SIG-M5 treated with dmso at 0.1 percent for 504 hours (cell line): ENCODE data around the gene PNPLA7.

ENCODE experiments used
- DNase-seq: peaks from one replicate; lab custom pipeline; 2025; ENCODE audit not compliant: unreplicated experiment; lab: John Stamatoyannopoulos, UW

PNPLA7 gene

DNA sequence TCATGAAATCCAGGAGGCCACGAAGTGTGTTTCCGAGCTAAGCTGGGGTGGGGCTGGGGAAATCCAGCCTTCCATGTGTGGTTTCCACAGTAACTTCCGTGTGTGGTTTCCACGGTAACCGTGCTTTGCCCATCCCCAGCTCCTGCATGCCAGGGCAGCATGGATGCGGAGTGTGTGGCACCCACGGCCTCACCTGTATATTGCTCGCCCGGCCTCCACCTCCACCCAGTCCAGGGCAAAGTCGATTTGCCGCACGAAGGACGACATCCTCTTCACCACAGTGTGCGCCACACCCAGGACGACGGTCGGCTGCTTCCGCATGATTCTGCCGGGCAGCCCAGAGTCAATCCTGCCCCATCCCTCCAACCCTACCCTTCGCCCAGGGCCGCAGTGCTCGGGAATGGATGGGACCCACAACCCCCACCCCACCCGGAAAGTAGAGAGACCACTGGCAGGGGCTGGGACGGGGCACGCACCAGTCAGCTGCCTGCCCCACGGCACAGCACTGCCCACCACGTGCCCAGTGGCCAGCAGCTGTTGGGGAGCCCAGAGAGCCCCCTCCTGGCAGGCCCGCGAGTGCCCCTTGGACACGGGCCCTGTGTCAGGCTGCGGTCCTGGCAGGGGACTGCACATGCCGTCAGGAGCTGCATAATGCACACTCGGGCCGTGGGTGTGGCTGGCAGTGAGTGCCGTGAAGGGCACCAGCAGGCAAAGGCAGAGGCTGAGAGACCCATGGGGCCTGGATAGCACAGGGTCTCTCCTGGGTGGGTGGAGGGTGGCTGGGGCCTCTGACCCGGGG, 52.1 kb downstream of the PNPLA7 start:
- no peak for DNase-seq

DNA sequence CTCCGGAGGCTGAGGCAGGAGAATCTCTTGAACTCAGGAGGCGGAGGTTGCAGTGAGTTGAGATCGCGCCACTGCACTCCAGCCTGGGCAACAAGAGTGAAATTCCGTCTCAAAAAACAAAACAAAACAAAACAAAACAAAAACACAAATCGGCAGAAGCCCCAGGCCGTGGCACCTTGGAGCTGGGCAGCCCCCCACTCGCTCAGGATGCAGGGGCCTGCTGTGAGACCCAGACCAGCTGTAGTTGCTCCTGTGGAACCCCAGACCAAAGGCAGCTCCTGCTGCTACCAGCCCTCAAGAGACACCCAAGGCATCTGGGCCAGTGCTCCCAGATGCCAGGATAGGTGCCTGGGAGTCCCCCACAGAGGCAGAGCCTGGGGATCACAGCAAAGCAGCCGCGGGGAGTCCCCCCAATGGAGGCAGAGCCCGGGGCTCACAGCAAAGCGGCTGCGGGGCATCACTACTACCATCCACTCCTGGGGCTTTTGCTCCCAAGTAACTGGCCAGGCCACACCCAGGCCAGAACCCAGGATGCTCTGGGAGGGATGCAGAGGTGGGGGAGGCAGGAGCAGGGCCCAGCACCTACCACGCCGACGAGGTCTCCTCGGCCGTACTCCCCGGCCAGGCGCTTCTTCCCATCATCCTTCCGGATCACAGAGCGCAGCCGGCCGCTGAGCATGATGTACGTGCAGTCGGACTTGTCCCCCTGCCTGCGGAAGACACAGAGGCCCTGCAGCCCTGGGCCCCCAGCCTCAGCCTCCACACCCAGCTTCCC, 53.4 kb downstream of the PNPLA7 start:
- no peak for DNase-seq

DNA sequence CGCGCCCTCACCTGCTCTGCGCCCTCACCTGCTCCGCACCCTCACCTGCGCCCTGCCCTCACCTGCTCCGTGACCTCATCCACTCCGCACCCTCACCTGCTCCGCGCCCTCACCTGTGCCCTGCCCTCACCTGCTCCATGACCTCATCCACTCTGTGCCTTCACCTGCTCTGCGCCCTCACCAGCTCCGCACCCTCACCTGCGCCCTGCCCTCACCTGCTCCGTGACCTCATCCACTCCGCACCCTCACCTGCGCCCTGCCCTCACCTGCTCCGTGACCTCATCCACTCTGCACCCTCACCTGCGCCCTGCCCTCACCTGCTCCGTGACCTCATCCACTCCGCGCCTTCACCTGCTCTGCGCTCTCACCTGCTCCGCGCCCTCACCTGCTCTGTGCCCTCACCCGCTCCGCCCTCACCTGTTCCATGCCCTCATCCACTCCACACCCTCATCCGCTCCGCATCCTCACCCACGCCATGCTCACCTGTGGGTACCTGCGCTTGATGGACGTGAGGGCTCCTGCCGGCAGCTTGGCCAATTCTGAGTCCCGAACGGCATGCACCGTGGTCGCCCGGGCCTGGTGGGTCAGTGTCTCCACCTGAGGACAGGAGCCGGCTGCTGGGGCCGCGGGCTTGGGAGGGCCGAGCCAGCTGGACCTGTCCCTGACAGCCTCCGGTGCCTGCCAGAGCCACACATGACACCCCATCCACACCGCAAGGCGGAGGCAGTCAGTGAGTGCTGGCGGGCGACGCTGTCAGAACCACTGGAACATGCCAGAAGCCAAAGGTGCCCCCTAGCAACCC, 55.5 kb downstream of the PNPLA7 start:
- DNase-seq, result no peak

DNA sequence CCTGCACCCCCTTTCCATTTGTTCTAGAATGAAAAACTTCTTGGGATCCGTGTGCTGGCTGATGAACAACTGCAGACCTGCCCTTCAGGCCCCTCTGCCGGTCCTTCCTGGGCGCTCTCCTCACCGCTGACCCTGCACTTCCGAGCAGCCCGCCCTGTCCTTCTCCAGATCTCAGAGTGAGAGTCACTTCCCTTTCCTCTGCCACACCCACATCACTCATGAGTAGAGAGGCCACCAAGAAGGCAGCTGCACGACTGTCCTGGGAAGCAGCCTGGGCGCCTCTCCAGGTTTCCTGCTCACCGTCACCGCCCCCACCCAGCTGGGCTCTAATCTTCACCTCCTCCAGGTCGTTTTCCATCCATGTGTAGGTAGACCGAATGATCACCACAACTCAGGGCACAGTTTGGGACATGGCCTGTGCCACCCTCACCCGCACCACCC, 56.1 kb downstream of the PNPLA7 start:
- peak; percentile 16 for DNase-seq

DNA sequence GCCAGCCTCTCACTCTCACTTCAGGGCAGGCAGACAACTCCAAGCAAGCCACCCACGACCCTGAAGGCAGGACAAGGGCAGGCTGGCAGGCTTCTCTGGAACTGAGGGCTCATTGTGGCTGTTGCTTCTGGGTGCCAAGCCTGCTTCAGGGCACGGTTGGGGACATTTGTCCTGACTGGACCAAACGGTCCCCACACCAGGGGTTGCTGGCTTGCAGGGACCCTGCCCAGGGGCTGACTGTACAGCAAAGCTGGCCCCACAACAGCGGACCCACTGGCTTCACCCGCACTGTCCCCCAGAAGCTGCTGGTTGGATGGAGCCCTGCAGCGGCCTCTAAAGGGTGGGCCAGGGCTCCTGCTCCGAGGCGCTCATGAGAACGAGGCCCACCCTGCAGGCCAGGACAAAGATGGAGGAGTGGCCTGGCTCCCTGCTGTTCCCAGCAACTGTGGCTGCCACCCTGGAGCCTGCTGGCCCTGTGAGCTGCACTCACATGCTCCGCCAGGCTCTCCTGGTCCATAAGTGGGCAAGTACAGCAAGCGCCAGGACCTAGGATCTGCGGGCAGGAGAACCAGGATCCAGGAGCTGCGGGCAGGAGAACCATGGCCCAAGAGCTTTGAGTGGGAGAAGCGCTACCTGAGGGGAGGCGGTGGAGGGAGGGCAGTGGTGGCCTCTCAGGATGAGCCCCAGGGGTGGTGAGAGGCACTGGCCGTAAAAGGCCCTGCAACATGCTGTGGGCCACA, 56.7 kb downstream of the PNPLA7 start:
- no peak for DNase-seq

DNA sequence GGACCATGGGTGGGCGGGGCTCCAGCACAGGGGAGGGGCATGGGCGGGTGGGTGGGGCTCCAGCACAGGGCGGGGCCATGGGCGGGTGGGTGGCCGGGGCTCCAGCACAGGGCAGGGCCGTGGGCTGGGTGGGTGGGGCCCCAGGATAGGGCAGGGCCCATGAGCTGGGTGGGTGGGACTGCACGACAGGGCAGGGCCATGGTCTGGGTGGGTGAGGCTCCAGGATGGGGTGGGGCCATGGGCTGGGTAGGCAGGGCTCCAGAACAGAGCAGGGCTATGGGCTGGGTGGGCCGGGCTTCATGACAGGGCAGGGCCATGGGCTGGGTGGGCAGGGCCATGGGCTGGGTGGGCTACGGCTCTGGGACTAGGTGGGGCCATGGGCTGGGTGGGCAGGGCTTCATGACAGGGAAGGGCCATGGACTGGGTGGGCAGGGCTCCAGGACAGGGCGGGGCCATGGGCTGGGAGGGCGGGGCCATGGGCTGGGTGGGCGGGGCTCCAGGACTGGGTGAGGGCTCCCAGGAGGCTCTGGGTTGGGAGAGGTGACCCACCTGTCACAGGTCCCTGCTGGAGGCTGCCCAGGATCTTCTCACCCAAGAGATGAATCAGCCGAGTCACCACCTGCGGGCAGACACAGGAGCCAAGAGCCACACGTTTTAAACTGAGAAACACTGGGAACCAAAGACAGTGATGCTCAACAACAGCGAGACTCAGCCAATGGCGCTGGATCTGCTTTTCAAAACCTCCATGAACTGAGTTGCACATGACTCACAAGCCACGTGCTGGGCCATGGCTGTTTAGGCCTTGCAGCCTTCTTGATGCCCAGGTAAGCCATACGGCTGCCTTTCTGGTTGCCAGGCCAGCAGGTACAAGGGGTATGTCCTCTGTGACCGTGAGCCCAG, 57.5 kb downstream of the PNPLA7 start:
- no peak for DNase-seq

DNA sequence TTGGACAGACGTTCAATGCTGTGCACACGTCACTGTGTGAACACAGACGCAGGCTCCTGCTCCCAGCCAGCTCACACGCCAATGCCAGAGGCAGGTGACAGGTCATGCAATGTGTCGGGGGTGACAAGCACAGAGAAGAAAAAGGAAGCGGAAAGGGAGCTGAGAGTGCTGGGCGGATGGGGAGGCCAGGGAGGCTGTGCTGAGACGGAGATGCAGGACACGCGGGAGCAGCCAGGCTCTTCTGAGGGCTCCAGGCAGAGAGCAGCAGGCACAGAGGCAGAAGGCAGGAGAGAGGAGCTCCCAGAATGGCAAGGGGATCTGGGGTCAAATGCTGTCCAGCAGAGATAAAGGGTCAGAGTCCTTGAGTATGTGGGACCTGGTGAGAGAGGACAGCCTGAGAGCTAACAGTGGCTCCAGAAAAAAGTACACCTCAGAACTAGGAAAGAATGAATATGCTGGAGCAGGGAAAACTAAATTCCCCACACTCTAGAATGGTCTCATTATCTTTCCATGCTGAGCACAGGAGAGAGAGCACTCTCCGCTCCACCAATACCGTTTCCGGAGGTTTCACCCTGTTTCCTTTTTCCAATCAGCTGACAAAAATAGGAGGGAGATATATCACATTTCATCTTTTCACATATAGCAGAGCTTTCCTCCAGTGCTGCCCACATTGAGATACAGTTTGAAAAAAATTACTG, 58.3 kb downstream of the PNPLA7 start:
- no peak for DNase-seq

DNA sequence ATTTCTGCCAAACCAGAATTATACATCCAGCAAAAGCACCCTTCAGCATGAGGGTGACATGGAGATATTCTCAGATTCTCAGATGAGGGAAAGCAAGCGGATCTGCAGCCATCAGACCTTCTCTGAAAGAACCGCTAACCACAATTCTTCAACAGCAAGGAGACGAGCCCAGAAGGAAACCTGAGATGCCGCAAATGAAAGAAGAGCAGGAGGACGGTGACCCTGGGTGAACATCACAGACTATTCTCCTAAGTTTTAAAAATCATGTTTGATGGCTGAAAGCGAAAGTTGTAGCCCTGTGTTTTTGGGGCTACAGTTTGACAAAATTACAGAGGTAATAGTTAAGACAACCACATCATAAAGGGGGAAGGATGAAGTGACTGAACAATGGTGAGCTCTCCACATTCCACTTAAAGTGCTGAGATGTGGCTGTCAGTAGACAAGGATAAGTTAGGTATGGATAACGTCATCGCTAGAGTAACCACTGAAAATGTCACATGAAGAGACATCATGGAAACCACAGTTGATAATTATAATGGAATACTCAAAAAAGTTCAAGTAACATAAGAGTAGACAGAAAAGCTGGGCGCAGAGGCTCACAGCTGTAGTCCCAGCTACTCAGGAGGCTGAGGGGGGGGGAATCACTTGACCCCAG, 59.5 kb downstream of the PNPLA7 start:
- DNase-seq, result no peak

DNA sequence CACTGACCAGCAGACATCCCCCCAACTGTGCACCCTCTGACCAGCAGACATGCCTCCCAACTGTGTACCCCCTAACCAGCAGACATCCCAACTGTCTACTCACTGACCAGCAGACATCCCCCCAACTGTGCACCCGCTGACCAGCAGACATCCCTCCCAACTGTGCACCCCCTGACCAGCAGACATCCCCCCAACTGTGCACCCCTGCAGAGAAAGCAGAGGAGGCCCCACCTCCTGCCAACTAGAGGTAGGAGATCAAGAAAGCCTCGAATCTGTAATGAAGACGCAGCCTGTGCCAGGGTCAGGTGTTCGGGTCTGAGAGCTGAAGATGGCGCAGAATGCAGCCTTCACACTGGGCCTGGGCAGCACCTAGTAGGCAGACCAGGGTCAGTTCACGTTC, 61.3 kb downstream of the PNPLA7 start:
- DNase-seq, result no peak

DNA sequence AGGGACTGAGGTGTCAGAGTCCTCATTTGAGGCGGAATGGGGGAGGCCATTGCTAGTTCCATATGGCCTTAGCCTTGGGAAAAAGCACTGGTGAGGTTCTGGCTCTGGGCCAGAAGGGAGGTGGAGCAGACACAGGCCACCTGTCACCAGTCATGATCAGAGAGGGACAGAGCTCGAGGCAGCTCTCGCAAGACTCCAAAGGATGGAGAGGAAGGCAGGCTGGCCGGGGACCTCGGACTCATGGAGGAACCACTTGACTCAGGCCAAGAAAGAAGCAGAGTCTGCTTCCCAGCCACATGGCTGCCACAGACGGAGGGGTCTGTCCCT, 61.9 kb downstream of the PNPLA7 start:
- DNase-seq, result no peak

DNA sequence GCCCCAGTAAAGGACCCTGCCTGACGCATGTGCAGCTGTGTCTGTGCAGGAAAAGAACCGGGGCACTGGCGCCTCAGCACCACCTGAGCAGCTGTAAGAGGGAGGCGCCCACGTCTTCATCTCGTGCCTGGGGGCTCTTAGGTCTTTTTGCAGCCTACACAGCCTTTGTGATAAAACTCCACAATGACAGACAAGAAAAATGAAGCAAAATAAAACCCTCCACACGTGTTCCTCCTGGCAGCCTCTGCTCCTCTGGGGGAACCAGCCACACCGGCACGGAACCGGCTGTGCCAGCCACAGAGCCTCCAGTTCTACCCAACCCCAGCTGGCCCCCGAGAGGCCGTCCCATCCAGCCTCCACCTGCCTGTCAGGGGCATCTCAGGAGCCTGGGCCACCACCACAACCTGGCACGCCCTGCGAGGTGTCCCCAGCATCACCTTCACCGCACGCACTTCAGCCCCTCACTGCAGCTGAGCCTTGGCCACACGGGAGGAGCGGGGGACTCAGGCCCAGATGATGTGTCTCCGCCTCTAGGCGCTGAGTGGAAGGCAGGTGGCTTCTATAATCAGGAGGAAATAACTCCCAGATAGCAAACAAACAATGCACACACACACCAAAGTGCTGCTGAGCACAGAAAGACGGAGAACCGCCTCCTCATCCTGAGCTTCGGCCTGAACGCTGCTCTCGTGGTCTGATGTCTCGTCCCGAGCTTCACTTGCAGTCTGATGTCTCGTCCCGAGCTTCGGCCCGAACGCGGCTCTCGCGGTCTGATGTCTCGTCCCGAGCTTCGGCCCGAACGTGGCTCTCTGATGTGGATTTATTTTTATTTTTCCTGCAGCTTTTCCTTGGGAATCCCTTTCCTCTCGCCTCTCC, 62.5 kb downstream of the PNPLA7 start:
- DNase-seq, result no peak

DNA sequence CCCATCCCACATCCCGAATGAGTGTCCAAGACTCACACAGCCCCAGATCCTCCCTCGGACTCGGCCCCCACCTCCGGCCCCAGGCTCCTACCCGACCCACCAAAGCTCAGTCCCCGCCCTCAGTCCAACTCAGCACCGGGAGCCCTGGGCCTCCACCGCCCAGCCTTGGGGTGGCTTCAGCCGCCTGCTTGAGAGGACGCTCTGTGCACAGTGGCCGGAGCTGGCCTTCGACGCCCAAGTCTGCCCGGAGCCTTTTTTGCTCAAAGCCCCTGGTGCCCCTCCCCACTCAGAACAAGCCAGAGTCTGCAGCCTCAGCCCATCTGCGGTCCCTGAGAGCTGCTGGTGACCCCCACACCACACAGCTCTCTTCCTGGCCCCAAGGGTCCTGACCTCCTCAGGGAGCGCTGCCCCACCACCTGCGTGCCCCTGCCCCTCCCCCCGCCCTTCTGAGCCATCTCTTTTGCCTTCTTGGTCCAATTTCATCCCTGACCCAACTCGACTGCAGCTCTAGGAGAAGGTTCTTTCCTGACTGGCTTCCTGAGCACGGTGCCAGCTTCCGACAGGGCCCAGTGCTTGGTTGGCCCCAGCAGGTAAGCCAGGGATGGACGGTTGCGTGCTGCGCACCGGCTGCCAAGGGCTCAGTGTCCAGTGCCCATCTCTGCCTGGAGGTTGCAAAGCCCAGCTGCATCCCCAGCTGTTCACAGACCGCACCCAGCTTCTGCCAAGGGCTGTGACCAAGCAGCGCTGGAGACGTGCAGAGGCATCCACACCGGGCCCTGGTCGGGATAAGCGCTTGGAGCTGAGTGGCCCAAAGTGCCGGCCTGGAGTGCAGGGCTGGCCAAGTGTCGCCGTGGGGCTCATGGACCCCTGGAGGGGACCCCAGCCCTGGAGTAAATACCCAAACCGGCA, 63.4 kb downstream of the PNPLA7 start:
- no peak for DNase-seq

DNA sequence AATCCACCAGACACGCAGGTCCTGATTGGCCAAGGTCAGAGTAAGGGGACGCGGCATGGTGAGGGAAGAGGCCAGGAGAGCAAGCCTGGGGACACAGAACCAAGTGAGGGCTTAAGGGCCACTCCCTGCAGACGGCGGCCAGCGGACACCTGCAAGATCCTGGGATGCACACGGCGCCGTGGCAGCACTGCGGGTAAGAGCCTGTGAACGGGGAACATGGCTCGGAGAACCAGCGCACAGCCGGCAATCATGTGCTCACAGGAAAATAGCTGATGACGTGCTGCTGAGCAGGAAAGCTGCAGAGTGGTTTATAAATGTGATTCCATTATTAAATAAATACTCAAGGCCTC, 64.1 kb downstream of the PNPLA7 start:
- DNase-seq, result no peak

DNA sequence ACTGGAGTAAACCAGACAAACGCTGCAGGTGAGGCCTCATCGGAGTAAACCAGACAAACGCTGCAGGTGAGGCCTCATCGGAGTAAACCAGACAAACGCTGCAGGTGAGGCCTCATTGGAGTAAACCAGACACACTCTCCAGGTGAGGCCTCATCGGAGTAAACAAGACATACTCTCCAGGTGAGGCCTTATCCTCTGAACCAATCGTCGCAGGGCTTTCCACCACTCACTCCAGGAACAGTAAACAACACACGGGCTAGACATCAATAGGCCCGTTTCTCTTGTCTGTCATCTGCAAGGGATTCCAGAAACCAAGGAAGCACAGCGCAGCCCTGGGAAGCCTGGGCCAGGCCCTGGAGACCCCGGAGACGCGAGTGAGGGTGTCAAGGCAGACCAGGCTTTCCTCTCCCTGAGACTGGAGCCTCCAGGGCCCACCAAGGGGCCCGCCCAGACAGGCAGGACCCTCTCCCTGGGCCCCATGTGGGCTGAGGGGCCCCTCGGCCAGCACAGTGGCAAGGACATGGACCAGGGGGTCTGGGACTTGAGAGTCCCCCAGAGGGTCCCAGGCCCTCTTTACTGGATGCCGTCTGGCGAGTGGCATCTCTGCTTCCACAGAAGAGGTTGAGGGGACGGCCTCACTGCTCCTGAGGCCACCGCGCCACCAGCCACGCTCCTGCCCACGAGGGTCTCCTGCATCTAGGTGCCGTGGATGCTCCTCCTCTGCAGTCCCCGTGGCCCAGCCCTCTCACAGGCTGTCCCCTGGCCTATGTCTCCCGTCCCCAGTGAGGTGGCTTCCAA, 64.7 kb downstream of the PNPLA7 start:
- no peak for DNase-seq

DNA sequence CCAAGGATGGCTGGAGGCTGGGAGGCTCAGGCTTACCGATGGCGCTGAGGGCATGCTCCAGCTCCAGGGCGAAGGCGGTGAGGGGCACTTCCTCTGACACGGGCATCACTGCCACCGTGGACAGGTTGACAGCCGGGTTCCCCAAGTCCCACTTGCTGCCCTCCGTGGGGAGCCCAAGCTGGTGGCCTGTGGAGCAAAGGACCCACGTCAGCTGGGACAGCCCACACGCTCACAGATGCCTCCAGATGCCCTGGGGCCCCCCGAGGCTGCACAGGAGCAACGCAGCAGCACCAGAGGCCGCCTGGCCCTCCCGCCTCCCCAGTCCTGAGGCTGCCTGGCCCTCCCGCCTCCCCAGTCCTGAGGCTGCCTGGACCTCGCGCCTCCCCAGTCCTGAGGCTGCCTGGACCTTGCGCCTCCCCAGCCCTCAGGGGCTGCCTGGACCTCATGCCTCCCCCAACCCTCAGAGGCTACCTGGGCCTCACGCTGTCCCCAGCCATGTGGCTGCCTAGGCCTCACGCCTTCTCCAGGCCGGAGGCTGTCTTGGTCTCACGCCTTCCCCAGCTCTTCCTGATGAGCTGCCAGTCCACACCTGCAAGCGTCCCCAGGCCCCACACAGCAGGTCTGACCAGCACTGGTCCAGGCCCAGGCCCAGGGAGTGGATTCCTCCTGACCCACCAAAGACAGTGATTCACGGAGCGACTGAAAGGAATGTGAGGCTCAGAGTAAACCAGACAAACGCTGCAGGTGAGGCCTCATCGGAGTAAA, 65.5 kb downstream of the PNPLA7 start:
- DNase-seq, result no peak
